Measurements from ENCODE around the gene PROX1.

PROX1 gene

GRCh38 chr1:214017191-214017982 lies 29.6 kb downstream of the PROX1 start:
- no peaks in the 10 kb centered on the region for H3K27me3 ChIP-seq
- H3K4me2 ChIP-seq = no peak overlapping the region
- no peak overlapping the region for H3K4me3 ChIP-seq
- no peaks in the 10 kb centered on the region for H3K9me3 ChIP-seq
- no peaks in the 10 kb centered on the region for H4K20me1 ChIP-seq
- TF ChIP-seq Cebpa-rat (IDR thresholded peaks at IDR 0.05) = no peak
- H3K4me1 ChIP-seq = no peaks in the 10 kb centered on the region
- H3K36me3 ChIP-seq = no peaks in the 10 kb centered on the region
- no peak overlapping the region for H3K9ac ChIP-seq
- H3K27ac ChIP-seq = no peak overlapping the region

- Histone ChIP-seq H3K36me3 (no peaks in the 10 kb centered on the region), H3K27ac (no peak overlapping the region), H3K9me3 (no peaks in the 10 kb centered on the region), H3K4me2 (no peak overlapping the region), H3K9ac (no peak overlapping the region), H4K20me1 (no peaks in the 10 kb centered on the region), H3K27me3 (no peaks in the 10 kb centered on the region), H3K4me3 (no peak overlapping the region), H3K4me1 (no peaks in the 10 kb centered on the region)
- no peak for TF ChIP-seq Cebpa-rat (IDR thresholded peaks at IDR 0.05)
These were observed 30.9 kb downstream of the PROX1 start for GRCh38 chr1:214018386-214019268.

- Histone ChIP-seq H4K20me1 (no peaks in the 10 kb centered on the region), H3K4me2 (no peak overlapping the region), H3K9me3 (no peaks in the 10 kb centered on the region), H3K27me3 (no peaks in the 10 kb centered on the region), H3K4me1 (no peaks in the 10 kb centered on the region), H3K27ac (no peak overlapping the region), H3K4me3 (no peak overlapping the region), H3K36me3 (no peaks in the 10 kb centered on the region), H3K9ac (no peak overlapping the region)
- no peak for TF ChIP-seq Cebpa-rat (IDR thresholded peaks at IDR 0.05)
These were observed 31.7 kb downstream of the PROX1 start for GRCh38 chr1:214019499-214019898.

- Histone ChIP-seq H3K27me3 (no peaks in the 10 kb centered on the region), H3K9ac (no peak overlapping the region), H3K9me3 (no peaks in the 10 kb centered on the region), H3K4me2 (no peak overlapping the region), H4K20me1 (no peaks in the 10 kb centered on the region), H3K4me1 (no peaks in the 10 kb centered on the region), H3K4me3 (no peak overlapping the region), H3K27ac (no peak overlapping the region), H3K36me3 (no peaks in the 10 kb centered on the region)
- TF ChIP-seq Cebpa-rat (IDR thresholded peaks at IDR 0.05) = no peak
These were observed 33.5 kb downstream of the PROX1 start for GRCh38 chr1:214021321-214021720.

- no peaks in the 10 kb centered on the region for H3K4me1 ChIP-seq
- H3K4me2 ChIP-seq = no peak overlapping the region
- H3K36me3 ChIP-seq = no peaks in the 10 kb centered on the region
- H4K20me1 ChIP-seq = no peaks in the 10 kb centered on the region
- no peak overlapping the region for H3K27ac ChIP-seq
- no peaks in the 10 kb centered on the region for H3K9me3 ChIP-seq
- H3K9ac ChIP-seq = no peak overlapping the region
- no peak for TF ChIP-seq Cebpa-rat (IDR thresholded peaks at IDR 0.05)
- H3K27me3 ChIP-seq = no peaks in the 10 kb centered on the region
- H3K4me3 ChIP-seq = no peak overlapping the region
These were observed 34.5 kb downstream of the PROX1 start for GRCh38 chr1:214022229-214022791.

GRCh38 chr1:214022810-214023425 lies 35.1 kb downstream of the PROX1 start:
- Histone ChIP-seq H3K4me2 (no peak overlapping the region), H3K9me3 (no peaks in the 10 kb centered on the region), H3K27me3 (no peaks in the 10 kb centered on the region), H4K20me1 (no peaks in the 10 kb centered on the region), H3K36me3 (no peaks in the 10 kb centered on the region), H3K4me3 (no peak overlapping the region), H3K4me1 (no peaks in the 10 kb centered on the region), H3K9ac (no peak overlapping the region), H3K27ac (no peak overlapping the region)
- no peak for TF ChIP-seq Cebpa-rat (IDR thresholded peaks at IDR 0.05)

- no peak overlapping the region for H3K4me2 ChIP-seq
- H3K36me3 ChIP-seq = no peaks in the 10 kb centered on the region
- H3K27ac ChIP-seq = no peak overlapping the region
- no peaks in the 10 kb centered on the region for H3K9me3 ChIP-seq
- no peaks in the 10 kb centered on the region for H3K4me1 ChIP-seq
- H4K20me1 ChIP-seq = no peaks in the 10 kb centered on the region
- no peaks in the 10 kb centered on the region for H3K27me3 ChIP-seq
- no peak for TF ChIP-seq Cebpa-rat (IDR thresholded peaks at IDR 0.05)
- H3K9ac ChIP-seq = no peak overlapping the region
- no peak overlapping the region for H3K4me3 ChIP-seq
These were observed 39.2 kb downstream of the PROX1 start for GRCh38 chr1:214026985-214027384.

- H3K4me3 ChIP-seq = no peak overlapping the region
- H4K20me1 ChIP-seq = no peaks in the 10 kb centered on the region
- H3K27ac ChIP-seq = no peak overlapping the region
- TF ChIP-seq Cebpa-rat (IDR thresholded peaks at IDR 0.05) = no peak
- H3K27me3 ChIP-seq = no peaks in the 10 kb centered on the region
- H3K4me1 ChIP-seq = no peaks in the 10 kb centered on the region
- H3K9ac ChIP-seq = no peak overlapping the region
- H3K9me3 ChIP-seq = no peaks in the 10 kb centered on the region
- H3K36me3 ChIP-seq = no peaks in the 10 kb centered on the region
- H3K4me2 ChIP-seq = no peak overlapping the region
These were observed 39.7 kb downstream of the PROX1 start for GRCh38 chr1:214027498-214027897.

- H3K27ac ChIP-seq = no peak overlapping the region
- no peaks in the 10 kb centered on the region for H4K20me1 ChIP-seq
- no peaks in the 10 kb centered on the region for H3K9me3 ChIP-seq
- H3K27me3 ChIP-seq = no peaks in the 10 kb centered on the region
- H3K36me3 ChIP-seq = no peaks in the 10 kb centered on the region
- TF ChIP-seq Cebpa-rat (IDR thresholded peaks at IDR 0.05) = no peak
- no peaks in the 10 kb centered on the region for H3K4me1 ChIP-seq
- H3K4me3 ChIP-seq = no peak overlapping the region
- H3K9ac ChIP-seq = no peak overlapping the region
- H3K4me2 ChIP-seq = no peak overlapping the region
These were observed 40.3 kb downstream of the PROX1 start for GRCh38 chr1:214028095-214028494.
